ENCODE results near the gene PLCB2. TPM values are rescaled to one million over a fixed set of nuclear protein-coding genes. Genes with fewer than 3 reads are reported as not detected.

The PLCB2 gene
- total RNA-seq, 1 donor from 2014 or later, result 8.7 TPM

DNA sequence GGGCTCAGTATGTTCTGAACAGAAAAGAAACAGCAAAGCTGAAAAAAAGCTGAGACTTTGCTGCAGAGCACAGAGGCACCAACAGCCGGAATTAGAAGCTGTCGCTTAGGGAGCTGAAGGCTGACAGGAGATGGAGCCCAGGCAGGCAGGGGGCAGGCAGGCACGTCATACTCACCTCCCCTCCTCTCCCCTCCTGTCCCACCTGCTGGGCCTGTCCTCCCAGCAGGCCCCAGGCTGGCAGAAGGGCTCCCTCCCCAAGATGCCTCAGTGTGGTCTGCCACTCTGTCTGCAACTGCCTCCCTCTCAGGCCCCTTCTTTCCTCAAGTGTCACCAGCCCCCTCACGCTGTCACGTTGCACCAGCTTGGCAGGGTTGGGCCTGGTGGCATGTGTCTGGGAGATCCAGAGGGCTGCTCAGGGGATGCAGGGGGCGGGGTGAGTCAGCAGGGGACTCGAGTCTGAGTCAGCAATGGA lies 21.6 kb downstream of the PLCB2 start:
- DNase-seq, result peak; percentile 33

DNA sequence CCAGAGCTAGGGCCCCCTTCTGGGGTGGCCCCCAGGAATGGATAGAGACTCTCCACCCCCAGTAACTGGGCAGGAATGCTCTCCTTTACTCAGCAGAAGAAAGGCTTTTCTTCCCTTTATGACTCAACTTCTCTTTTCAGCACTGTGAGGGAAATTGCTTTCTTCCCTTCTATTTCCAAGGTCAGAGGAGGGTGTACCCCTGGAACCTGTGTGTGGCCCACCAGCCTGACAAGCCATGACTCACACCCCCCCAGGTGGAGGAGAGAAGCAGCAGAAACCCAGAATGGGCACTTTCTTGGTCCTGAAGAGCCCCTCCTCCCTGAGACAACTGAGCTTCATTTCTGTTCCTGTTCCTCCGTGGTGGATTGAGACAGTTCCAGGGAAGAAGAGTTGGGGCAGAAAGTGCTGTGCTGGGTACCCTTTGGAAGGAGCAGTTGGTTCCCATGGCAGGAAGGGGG lies 22.2 kb downstream of the PLCB2 start:
- no peak for DNase-seq

DNA sequence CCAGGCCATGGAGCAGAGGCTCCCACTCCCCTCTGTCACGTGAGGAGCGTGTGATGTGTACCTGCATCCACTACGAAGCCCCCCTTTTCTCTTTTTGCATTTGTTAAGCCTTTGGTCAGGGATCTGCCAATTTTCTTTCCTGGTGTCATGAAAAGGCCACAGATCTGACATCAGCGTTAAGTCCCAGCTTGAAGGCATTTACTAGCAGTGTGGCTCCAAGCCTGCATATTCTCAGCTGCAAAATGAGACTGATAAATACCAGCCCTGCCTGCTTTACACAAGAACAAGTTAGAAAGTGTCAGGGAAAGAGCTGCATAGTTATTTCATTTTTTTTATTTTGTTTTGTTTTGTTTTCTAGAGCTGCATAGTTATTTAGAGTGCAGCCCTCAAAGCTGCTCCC lies 22.6 kb downstream of the PLCB2 start:
- peak; percentile 64 for DNase-seq

DNA sequence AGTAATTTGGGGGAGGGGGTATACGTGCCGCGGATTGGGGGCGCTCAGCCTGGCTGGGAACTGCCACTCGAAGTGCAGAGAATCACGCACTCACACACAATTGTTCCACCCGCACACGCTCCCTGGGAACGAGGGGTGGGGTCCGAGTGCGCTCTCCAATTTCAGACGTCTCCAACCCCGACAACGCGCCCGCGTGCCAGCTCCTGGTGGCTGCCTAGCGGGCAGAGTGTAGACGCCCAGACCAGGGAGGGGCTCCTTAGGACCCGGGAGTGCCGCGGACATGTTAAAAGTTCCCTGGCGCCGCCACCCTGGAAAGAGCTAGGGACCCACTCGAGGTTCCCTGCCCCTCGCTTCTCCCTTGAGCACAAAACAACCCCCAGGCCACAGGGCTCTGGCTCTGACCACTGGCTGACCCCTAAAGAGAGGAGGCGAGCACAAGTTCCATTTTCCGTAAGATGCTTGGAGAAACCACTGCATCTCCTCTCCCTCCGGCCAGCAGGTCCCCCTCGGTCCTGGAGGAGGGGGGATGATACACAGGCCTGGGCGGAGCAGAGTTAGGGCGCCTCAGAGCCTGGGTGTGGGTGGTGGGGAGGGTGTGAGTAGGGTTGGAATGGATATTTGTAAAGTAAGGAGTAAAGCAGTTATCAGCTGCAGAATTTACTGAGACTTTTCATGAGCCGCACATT lies 24.0 kb downstream of the PLCB2 start:
- no peak for DNase-seq

DNA sequence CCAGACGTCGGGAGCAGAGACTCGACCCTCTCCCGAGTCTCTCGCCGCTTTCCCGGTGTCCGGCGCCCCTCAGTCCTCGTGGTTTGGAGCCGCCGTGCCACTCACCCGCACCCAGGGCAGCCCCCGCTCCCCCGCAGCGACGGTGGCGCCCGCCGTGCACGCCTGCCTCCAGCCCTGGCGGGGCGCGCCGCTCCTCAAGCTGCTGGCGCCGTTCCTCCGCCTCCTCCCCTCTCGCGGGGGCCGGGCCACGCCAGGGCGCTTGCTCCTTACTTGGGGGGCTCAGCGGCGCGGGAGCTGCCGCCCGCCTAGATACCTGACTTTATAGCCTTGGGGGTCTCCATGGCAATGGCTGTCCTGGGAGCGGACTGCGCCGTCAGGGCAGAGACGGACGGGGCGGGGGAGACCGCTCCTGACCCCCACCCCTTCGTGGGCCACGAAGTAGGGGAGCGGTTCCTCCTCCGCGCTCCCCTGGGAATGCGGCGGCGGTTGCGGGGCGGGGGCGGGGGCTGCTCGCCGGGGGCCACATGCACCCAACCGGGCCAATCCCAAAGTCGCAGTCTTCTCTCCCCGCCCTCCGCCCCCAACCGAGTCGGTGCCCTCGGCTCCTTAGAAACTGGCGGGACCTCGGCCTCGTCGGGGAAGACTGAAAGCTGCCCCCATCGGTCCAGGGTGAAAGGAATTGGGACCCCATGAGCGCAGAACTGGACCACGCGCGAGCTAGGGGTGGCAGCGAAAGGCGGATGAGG lies 24.7 kb downstream of the PLCB2 start, which contains the start of gene ANKRD63:
ANKRD63 (minus strand) TSS at position 196 of the 746 bp plus-strand sequence. CDS start 478 bp downstream, outside the sequence.
- peak; percentile 39 for DNase-seq

DNA sequence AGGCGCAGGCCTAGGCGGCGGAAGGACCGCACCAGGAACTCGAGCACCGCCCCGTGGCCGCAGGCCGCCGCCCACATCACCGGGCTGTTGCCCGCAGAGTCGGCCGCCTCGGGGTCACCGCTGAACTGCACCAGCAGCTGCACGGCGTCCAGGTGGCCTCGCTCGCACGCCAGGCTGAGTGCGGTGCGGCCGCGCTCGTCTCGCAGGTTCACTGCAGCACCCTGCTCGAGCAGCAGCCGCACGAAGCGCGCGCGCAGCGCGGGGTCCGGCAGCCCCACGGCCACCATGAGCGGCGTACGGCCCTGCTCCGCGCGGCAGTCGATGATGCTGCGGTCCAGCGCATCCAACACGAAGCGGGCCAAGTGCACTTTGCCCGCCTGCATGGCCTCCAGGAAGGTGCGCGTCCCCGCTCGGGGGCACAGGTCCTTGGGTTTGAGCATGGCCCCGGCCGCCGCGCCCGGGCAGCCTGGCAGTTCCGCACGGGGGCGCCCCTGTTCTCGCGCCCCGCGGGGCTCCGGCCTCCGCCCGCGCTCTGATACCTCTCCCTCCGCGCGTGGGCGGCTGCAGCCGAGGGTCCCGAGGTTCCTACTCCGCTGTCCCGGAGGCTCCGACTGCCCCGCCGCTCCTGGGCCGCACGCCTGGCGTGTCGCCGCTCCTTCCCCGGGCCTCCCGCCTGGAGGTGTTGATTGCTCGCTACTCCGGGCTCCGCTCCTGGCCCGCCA lies 25.4 kb downstream of the PLCB2 start:
- DNase-seq, result no peak

DNA sequence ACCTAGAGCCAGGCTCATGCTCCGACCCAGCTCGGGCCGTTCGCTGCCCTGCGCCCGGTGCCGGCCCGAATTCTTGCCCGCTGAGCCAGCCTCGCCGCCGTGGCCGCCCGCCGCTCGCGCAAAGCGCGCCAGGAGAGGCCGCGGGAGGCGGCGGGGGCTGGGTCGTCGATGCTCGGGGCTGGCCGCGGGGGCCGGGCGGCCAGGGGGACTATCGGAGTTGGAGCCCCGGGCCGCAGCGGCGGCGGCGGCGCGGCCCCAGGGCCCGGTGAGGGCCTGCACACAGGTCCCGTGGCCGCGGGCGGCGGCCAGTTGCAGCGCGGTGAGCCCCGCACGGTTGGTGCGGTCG lies 26.0 kb downstream of the PLCB2 start:
- no peak for DNase-seq

DNA sequence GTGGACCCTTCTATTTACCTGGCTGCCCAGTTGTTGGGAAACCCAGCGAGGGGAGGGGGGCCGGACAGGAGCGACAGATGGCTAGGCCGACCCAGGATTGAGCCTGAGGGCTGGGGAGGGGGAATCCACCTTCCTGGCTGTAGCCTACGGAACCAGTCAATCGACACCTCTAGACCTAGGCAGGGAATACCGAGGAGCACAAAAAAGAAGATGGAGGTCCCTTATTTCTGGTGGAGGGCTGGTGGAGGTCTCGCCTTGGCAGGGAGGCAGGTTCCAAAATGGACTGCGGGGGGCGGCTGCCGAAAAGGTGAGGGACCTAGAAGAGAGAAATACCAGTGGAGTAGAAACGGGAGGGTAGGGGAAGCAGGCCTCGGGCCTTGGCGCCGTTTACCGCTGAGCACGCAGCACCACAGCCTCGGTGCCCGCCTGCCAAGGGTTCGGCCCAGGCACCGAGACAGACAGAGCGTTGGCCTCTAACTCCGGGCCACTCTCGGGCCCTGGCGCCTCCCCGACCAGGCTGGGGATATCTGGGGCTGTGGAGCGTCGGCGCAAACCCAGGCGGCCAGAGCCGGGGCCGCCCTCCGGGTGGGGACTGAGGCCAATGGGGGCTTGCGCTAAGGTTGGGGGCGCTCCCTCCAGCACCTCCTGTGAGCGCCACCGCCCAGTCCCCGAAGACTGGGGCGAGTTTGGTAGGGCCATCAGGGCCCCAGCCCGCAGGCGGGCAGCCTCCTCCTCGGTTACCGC lies 26.5 kb downstream of the PLCB2 start:
- DNase-seq, result no peak

DNA sequence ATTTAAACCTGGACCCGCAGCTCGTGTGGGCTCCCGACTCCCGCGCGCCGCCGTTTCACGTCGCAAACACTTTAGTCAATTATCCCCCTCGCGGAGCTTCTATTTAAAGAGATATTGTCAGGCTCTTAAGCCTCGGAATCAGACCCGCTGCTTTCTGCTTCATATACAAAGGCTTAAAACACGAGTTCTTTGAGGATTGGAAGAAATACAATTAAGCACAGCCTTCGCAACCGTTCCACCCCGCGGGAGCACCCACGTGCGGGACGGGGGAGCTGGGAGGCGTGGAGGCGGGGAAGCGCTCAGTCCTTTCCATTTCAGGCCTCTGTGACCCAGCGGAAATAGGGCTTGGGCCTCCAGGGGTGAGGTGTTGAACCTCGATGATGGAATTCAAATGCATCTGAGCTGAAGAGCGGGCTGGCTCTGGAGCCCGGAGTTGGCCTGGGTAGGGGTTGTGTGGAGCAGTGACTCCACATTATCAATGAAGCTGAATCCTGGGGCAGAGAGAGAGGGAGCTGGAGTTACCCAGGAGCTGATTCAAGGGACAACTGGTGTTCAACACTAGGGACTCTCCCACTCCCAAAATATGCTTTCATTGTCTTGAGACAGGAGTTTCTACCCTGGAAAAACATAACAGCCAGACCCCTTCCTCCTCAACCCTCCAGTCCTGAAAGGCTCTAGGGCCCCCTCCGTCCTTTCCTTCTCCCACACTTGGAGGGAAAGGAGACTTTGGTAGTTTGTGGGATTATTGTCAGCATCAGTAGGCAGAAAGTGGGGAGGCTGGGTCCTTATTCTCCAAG lies 27.3 kb downstream of the PLCB2 start:
- no peak for DNase-seq

DNA sequence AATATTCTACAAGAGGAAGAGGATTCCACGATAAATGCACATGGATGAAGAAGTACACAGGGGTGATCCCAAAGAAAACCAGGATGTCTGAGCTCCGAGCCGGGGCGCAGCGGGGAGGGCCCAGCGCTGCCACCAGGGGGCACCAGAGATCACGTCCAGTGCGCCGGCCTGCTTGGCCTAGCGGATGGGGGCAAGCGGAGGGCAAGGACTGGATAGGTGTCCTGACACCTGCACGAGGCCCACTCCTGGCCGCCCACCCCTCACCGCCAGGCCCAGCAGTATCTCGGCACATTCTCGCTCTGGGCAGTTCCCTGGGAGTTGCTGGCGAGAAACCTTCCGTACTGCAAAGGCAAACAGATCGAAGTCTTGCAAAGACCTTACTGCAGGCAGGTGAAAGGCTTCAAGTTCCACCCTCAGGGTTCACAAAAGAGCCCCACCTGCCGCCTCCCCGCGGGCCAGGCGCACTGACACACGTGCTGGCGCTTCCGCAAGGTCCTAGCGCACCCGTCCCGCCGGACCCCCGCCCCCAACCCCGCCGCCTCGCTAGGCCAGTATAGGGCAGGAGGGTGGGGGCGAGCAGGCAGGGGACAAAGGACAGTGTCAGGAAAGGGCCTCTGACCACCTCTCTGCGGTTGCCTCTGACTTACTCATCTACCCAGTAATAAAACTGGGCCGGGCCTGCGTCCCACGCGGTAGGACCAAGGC lies 28.1 kb downstream of the PLCB2 start:
- peak; percentile 80 for DNase-seq

DNA sequence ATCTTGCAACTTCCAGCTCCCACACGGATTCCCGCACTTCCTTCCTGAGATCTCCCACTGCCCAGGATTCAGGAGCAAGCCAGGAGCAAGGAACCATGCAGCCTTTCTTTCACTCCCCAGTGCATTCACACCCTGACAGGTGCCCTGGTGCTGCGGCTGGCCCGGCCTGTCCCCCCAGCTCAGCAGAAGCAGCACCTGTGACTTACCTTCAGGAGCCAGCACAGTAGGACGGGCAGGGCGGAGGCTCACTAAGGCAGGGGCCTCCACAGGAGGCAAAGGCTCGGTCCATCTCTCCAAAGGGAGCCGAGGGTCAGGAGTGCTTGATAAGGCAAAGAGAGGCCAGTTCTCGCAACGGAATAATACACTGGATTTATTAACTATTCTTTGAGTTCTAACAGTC lies 29.7 kb downstream of the PLCB2 start:
- DNase-seq, result no peak

DNA sequence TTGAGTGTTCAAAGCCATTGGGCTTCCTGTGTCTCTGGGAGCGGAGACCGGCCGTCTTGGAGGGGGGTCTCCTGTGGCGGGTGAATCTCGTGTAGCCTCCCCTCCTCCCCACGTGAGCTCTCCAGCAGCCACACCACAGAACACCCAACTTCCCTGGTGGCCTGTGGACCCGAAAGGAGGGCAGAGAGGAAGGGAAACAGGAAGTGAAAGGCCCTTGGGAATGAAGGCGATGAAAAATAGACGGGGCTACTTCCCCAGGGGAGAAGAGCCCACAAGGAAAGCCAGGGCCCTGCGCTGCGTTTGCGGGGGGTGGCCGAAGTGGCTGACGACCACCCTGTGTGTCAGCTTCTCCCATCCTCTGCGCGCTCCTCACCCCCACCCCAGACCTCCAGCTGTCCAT lies 30.3 kb downstream of the PLCB2 start:
- DNase-seq, result no peak

DNA sequence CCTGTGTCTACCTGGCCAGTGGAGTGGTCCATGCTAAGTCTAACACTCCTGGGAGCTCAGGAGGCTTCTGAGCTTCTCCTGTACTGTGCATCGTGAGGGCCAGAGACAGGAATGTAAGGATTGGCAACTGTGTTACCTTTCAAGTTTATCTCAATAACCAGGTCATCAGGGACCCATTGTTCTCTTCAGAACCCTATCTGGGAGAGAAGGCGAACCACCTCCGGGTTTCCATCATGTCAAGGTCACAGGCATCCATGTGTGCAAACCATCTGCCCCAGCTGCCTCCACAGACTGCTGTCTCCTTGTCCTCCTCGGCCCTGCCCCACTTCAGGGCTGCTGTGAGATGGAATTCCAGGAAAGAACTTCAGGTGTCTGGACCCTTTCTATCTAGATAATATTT lies 30.8 kb downstream of the PLCB2 start:
- DNase-seq, result no peak

DNA sequence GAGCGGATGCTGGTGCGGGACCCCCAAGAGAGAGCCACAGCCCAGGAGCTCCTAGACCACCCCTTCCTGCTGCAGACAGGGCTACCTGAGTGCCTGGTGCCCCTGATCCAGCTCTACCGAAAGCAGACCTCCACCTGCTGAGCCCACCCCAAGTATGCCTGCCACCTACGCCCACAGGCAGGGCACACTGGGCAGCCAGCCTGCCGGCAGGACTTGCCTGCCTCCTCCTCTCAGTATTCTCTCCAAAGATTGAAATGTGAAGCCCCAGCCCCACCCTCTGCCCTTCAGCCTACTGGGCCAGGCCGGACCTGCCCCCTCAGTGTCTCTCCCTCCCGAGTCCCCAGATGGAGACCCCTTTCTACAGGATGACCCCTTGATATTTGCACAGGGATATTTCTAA lies 31.8 kb downstream of the PLCB2 start:
- DNase-seq, result no peak

DNA sequence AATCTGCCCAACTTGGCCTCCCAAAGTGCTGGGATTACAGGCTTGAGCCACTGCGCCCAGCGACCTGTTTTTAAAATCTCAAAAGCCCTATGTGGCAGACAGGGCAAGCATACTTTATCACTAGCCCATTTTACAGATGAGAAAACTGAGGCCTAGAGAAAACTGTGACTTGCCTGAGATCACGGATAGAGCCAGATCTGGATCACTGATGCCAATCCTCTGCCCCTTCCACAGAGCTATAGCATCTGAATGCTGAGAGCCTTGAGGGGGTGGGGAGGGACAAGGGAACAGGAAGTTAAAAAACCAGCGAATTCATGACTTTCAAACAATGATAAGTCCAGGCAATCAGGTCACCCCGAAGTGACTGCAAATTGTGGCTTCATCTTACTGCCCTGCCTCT lies 32.2 kb downstream of the PLCB2 start:
- DNase-seq, result no peak

DNA sequence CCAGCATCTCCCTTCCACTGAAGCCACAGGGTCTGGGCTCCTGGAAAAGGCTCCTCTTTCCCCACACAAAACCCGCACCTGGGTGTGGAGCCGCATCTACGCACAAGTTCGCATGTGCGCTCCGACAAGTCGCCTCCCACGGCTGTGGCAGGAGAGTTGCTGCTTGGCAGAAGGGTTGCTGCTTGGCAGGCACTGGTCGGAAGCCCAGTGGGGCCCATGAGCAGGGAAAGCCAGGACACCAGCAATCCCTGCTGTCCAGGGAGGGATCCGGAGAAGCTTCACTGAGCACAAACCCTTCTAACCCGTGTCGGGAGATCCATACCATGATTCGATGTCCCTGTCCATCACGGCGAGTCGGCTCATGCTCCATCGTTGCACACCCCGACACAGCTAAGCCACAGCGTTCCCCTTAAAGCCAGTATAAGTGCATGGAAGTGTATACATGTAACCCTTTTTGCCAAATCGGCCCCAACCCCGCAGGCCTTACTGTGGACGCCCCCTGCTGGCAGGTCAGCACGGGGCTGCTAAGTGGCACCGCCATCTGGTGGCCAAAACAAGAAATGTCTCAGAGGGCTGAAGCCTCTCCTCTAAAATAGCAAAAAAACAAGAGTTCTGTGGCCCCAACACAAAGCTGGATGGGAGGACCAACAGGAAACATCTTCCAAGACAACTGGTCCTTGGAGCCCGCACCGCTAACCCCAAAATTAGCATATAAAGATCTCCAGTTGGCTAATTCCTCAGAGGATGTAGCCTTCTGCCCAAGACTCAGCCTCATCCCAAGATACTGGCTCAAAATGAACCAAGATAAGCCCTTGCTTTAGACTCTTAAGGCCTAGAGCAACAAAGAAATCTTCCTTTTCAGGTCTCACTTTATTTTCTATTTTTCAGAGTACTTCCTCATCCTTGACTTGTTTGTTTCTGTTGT lies 33.1 kb downstream of the PLCB2 start:
- peak; percentile 88 for DNase-seq

DNA sequence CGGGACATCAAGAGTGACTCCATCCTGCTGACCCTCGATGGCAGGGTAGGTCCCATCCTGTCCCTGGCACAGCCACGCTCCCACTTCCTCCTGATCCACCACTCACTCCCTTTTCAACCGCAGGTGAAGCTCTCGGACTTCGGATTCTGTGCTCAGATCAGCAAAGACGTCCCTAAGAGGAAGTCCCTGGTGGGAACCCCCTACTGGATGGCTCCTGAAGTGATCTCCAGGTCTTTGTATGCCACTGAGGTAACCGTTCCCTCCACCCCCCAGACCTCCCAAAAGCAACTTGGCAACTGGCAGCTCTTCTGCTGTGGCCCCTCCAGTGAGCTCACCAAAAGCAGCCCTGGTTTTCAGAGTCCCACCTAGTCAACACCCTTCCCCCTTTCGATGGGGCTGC lies 34.3 kb downstream of the PLCB2 start:
- no peak for DNase-seq

DNA sequence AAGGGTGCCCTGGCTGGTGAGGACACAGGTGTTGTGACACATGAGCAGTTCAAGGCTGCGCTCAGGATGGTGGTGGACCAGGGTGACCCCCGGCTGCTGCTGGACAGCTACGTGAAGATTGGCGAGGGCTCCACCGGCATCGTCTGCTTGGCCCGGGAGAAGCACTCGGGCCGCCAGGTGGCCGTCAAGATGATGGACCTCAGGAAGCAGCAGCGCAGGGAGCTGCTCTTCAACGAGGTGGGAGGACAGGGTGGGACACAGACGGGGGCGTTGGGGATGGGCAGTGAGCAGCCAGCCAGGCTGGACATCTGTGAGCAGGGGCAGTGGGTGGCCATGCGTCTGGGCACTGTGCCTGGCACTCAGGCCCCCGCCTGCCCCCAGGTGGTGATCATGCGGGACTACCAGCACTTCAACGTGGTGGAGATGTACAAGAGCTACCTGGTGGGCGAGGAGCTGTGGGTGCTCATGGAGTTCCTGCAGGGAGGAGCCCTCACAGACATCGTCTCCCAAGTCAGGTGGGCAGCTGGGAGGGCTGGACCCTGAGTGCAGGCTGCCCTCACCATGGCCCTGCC lies 35.2 kb downstream of the PLCB2 start:
- DNase-seq, result no peak

All from tongue (tissue), 2 donors.